H1 (cell line): ENCODE results near the gene LUZP1. TPM values are rescaled to one million over a fixed set of nuclear protein-coding genes. Genes with fewer than 3 reads are reported as not detected.

Source experiments
- TEAD4 ChIP-seq: IDR thresholded peaks from 2 replicates; pipeline ENCODE4 v1.6.1; 2012; ENCODE audit warnings: low read depth, low read length, inconsistent platforms, mixed read lengths
- polyA plus RNA-seq, 7 experiments: library from polyadenylated mRNA; depleted of rRNA in 3 of 7; stranded (reverse) in 5 of 7; unstranded in 2 of 7; fragments of >200 nt in 5 of 7; fragments of 200-250 nt in 2 of 7; gene quantifications; 1 replicate in 5 of 7; 2 replicates in 1 of 7; 4 replicates in 1 of 7; pipeline versions ENCODE4 v1.2.1 to v1.2.3, GENCODE V29; 2011 to 2013; ENCODE audit warnings: missing spikeins in 2 of 7, mixed read lengths in 2 of 7
- total RNA-seq: library from RNA; stranded (reverse); fragmentation: NEBNext Ultra II Directional; extraction: Animal tissue kit (Norgen Biotek cat#: 25700); gene quantifications from 2 replicates; pipeline ENCODE4 v1.2.1, GENCODE V29; 2021

LUZP1 gene
- total and polyA plus RNA-seq, 2 of the 8 experiments (the other 6 are each of a cell fraction or from before 2014, with no cell fraction given) = 14.0 to 60.5 TPM

DNA sequence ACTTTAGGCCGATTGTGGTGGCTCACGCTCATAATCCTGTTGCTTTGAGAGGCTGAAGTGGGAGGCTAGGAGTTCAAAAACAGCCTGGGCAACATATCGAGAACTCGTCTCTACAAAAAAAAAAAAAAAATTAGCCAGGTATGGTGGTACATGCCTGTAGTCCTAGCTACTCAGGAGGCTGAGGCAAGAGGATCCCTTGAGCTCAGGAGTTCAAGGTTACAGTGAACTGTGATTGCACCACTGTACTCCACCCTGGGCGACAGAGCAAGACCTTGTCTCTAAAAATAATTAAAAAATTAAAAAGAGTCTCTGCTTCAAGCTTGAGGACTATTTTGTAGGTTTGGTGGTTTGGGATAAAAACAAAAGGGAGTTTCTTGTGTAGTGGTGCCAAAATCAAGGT is 128.1 kb downstream of the LUZP1 start (continued):
- no peak for TF ChIP-seq TEAD4
